ENCODE measurements around the gene TENM3. TPM values are rescaled to one million over a fixed set of nuclear protein-coding genes. Genes with fewer than 3 reads are reported as not detected.

Gene TENM3
- total and polyA plus RNA-seq, 12 donors = 2.6 to 54.4 (median 42.8) TPM

- Histone ChIP-seq H3K27me3 (no peaks in the 10 kb centered on the region), H3K4me3 (no peak overlapping the region), H3K27ac (no peak overlapping the region), H3K4me1 (replicated peaks in 1 of 2) (no peaks in the 10 kb centered on the region), H3K9me3 (replicated peaks in 1 of 3) (no peaks in the 10 kb centered on the region), H3K36me3 (replicated peaks in 1 of 2) (no peaks in the 10 kb centered on the region)
- WGBS, 4 donors = 78 to 85% (median 82%) methylated on average over 2 of the region's 2 CpGs
- intact Hi-C loops (cut with DNase I) = no loop called here
- DNase-seq = no peak
- no peak for TF ChIP-seq CTCF (IDR thresholded peaks at IDR 0.05)
- no peak for TF ChIP-seq POLR2A (IDR thresholded peaks at IDR 0.05)
Observed at GRCh38 chr4:182729516-182729915, 486.3 kb downstream of the TENM3 start.

DNA sequence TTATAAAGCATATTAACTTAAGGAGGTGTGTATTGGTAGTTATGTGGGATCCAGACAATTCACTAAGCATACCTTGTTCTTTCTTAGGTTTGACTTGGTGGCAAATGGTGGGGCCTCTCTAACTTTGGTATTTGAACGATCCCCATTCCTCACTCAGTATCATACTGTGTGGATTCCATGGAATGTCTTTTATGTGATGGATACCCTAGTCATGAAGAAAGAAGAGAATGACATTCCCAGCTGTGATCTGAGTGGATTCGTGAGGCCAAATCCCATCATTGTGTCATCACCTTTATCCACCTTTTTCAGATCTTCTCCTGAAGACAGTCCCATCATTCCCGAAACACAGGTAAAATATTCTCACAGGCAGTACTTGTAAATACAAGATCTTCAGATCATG, 487.6 kb downstream of the TENM3 start:
- no peak overlapping the region for H3K4me3 ChIP-seq
- 91 to 98% (median 93%) methylated on average over 3 of the region's 3 CpGs for WGBS, 4 donors
- no peak overlapping the region for H3K27ac ChIP-seq
- TF ChIP-seq POLR2A (IDR thresholded peaks at IDR 0.05) = no peak
- no peak for TF ChIP-seq CTCF (IDR thresholded peaks at IDR 0.05)
- intact Hi-C loops (cut with DNase I) = no loop called here
- no peaks in the 10 kb centered on the region for H3K4me1 ChIP-seq (replicated peaks in 1 of 2)
- no peak for DNase-seq
- no peaks in the 10 kb centered on the region for H3K9me3 ChIP-seq (replicated peaks in 1 of 3)
- no peaks in the 10 kb centered on the region for H3K27me3 ChIP-seq
- no peaks in the 10 kb centered on the region for H3K36me3 ChIP-seq (replicated peaks in 1 of 2)

- no peaks in the 10 kb centered on the region for H3K36me3 ChIP-seq (replicated peaks in 1 of 2)
- 85 to 97% (median 90%) methylated on average over 2 of the region's 2 CpGs for WGBS, 4 donors
- no peak overlapping the region for H3K27ac ChIP-seq
- no peak overlapping the region for H3K4me3 ChIP-seq
- intact Hi-C loops (cut with DNase I) = no loop called here
- no peaks in the 10 kb centered on the region for H3K27me3 ChIP-seq
- TF ChIP-seq POLR2A (IDR thresholded peaks at IDR 0.05) = no peak
- no peaks in the 10 kb centered on the region for H3K4me1 ChIP-seq (replicated peaks in 1 of 2)
- no peak for DNase-seq
- no peaks in the 10 kb centered on the region for H3K9me3 ChIP-seq (replicated peaks in 1 of 3)
Observed at GRCh38 chr4:182736207-182736606, 493.0 kb downstream of the TENM3 start.

DNA sequence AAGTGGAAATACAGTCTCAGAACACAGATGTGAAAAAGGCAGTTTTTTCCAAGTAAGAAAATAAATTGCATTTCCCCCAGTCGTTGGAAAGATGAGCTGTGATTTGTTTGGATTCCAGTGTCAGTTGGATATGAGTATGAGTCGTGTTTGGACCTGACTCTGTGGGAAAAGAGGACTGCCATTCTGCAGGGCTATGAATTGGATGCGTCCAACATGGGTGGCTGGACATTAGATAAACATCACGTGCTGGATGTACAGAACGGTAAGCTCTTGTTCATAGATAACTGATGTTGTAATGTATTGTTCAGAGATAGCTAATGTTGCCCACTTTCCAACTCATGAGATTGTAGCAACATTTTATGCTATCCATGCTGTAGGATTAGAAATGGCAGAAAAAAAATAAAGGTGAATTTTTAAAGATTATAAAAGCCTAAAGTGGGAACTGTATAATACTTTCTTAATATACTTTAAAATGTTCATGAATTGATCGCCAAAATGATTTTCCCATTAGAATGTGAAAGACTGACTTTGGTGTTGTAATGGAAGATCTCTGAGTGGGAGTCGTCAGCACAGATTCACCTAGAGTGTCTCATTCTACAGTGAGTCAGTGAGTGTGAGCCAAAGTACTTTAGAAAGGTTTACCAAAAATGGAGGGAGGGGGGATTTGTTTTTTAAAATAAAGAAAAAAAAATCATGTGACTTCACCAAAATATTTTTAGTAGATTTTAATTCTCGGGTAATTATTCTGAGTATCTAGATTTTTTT, 495.3 kb downstream of the TENM3 start:
- no peaks in the 10 kb centered on the region for H3K27me3 ChIP-seq
- H3K9me3 ChIP-seq (replicated peaks in 1 of 3) = no peaks in the 10 kb centered on the region
- intact Hi-C loops (cut with DNase I) = no loop called here
- no peaks in the 10 kb centered on the region for H3K36me3 ChIP-seq (replicated peaks in 1 of 2)
- WGBS, 4 donors = 79 to 88% (median 80%) methylated on average over 8 of the region's 8 CpGs
- no peak overlapping the region for H3K4me3 ChIP-seq
- H3K27ac ChIP-seq = no peak overlapping the region
- TF ChIP-seq POLR2A (IDR thresholded peaks at IDR 0.05) (no peak), CTCF (IDR thresholded peaks at IDR 0.05) (no peak)
- no peak for DNase-seq
- H3K4me1 ChIP-seq (replicated peaks in 1 of 2) = no peaks in the 10 kb centered on the region

DNA sequence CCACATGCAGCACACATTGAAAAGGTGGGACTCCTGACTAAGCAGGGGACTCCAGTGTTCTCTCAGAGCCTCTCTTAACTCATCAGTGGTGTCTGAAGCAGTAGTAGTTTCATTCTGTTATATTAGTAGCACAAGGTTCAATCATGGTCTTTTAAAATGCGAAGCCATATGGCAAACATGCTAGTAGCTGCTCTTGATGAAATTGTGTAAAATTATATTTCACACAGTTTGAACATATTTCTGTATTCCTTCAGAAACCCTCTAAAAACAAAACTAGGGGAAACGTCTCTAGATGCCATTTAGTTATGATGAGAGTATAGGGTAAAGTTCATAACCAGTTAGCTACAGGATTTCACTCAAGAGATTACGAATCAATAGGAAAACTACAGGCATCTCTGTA, 497.1 kb downstream of the TENM3 start:
- DNase-seq = no peak
- H3K4me1 ChIP-seq (replicated peaks in 1 of 2) = no peaks in the 10 kb centered on the region
- no peaks in the 10 kb centered on the region for H3K27me3 ChIP-seq
- TF ChIP-seq POLR2A (IDR thresholded peaks at IDR 0.05) = no peak
- TF ChIP-seq CTCF (IDR thresholded peaks at IDR 0.05) = no peak
- whole genome bisulfite sequencing, 4 donors = 90 to 95% (median 94%) methylated on average over 3 of the region's 3 CpGs
- H3K4me3 ChIP-seq = no peak overlapping the region
- H3K27ac ChIP-seq = no peak overlapping the region
- intact Hi-C loops (cut with DNase I) = no loop called here
- H3K36me3 ChIP-seq (replicated peaks in 1 of 2) = no peaks in the 10 kb centered on the region
- H3K9me3 ChIP-seq (replicated peaks in 1 of 3) = no peaks in the 10 kb centered on the region

All from adrenal gland (tissue), 12 donors.